Lower leg skin (tissue), 4 donors: ENCODE data around the gene SPHK2. TPM values are rescaled to one million over a fixed set of nuclear protein-coding genes. Genes with fewer than 3 reads are reported as not detected.

ENCODE experiments used
- DNase-seq, 2 donors: peaks; one replicate each; pipeline ENCODE4 v3.0.0-alpha.2; 2019; ENCODE audit warnings: low spot score in 2 of 2
- H3K4me3 ChIP-seq: fragments of 200-600 bp; sonication (generic); 2 replicates; pipeline ENCODE4 v1.5.1; 2017; ENCODE audit warnings: mild to moderate bottlenecking, low read depth; ENCODE audit not compliant: poor library complexity, severe bottlenecking
- CTCF ChIP-seq, 3 donors: fragments of 450-650 bp; IDR thresholded peaks; one replicate each; pipeline ENCODE4 v1.5.1; 2016; ENCODE audit warnings: antibody characterized with exemption in 3 of 3, mild to moderate bottlenecking in 3 of 3, moderate library complexity in 2 of 3
- POLR2A ChIP-seq, 2 donors: fragments of 450-650 bp; IDR thresholded peaks; one replicate each; pipeline ENCODE4 v1.6.1; 2016 to 2017; ENCODE audit warnings: antibody characterized with exemption in 2 of 2, mild to moderate bottlenecking in 1 of 2, moderate library complexity in 1 of 2
- WGBS, 2 donors: methylation state at CpG; one replicate each; pipeline ENCODE4 v1.1.5; 2018; 5-methylcytosine and 5-hydroxymethylcytosine counted together
- intact Hi-C: fragments of 100-400 bp; cut with DNase I; formaldehyde crosslinking; loops from one replicate; pipeline ENCODE4 v1.15.0; 2023; ENCODE audit warnings: low total_unique reads
- total RNA-seq, 4 donors: library from RNA; depleted of rRNA; stranded (reverse); fragments of >200 nt; gene quantifications; one replicate each; pipeline ENCODE4 v1.1.0, GENCODE V29; 2016

SPHK2 gene
- total RNA-seq, 4 donors from 2014 or later, result 2.2 to 8.8 (median 6.1) TPM

- no peak overlapping the region for H3K4me3 ChIP-seq
- intact Hi-C loops, result no loop called here
- TF ChIP-seq POLR2A (IDR thresholded peaks at IDR 0.05), result no peak
- TF ChIP-seq CTCF (IDR thresholded peaks at IDR 0.05), result no peak
- WGBS, 2 donors, result 87 to 92% methylated on average over 17 to 27 of the region's 30 CpGs
- no peak for DNase-seq
Observed at GRCh38 chr19:48625891-48626327, 6.6 kb downstream of the SPHK2 start.

- 80% methylated on average over 6 of the region's 6 CpGs for WGBS, 2 donors
- no peak for TF ChIP-seq CTCF (IDR thresholded peaks at IDR 0.05)
- no peak for DNase-seq
- no peak overlapping the region for H3K4me3 ChIP-seq
- intact Hi-C loops, result no loop called here
Observed at GRCh38 chr19:48627201-48627864, 8.0 kb downstream of the SPHK2 start.

GRCh38 chr19:48627865-48628314 lies 8.6 kb downstream of the SPHK2 start:
- TF ChIP-seq CTCF (IDR thresholded peaks at IDR 0.05) (no peak), POLR2A (IDR thresholded peaks at IDR 0.05) (no peak)
- H3K4me3 ChIP-seq, result no peak overlapping the region
- whole genome bisulfite sequencing, 2 donors, result 75 to 81% methylated on average over 11 to 17 of the region's 17 CpGs
- DNase-seq, result no peak
- intact Hi-C loops, result no loop called here

GRCh38 chr19:48628486-48629296 lies 9.4 kb downstream of the SPHK2 start:
- WGBS, 2 donors, result 76 to 79% methylated on average over 34 of the region's 34 CpGs
- intact Hi-C loops, result no loop called here
- no peak overlapping the region for H3K4me3 ChIP-seq
- TF ChIP-seq POLR2A (IDR thresholded peaks at IDR 0.05), result no peak
- TF ChIP-seq CTCF (IDR thresholded peaks at IDR 0.05), result no peak
- no peak for DNase-seq

- 92 to 94% methylated on average over 21 to 22 of the region's 22 CpGs for WGBS, 2 donors
- no peak overlapping the region for H3K4me3 ChIP-seq
- no peak for TF ChIP-seq POLR2A (IDR thresholded peaks at IDR 0.05)
- TF ChIP-seq CTCF (IDR thresholded peaks at IDR 0.05), result no peak
- no peak for DNase-seq
- intact Hi-C loops, result no loop called here
Observed at GRCh38 chr19:48629297-48629598, 9.9 kb downstream of the SPHK2 start.
